ENCODE results near the gene TMEM163. TPM values are rescaled to one million over a fixed set of nuclear protein-coding genes. Genes with fewer than 3 reads are reported as not detected.

TMEM163 gene
- total and polyA plus RNA-seq, 4 donors, result 5.8 to 46.9 (median 29.8) TPM

GRCh38 chr2:134583462-134583861 lies 135.3 kb downstream of the TMEM163 start:
- H3K27ac ChIP-seq (ENCODE audit: low read depth in 1 of 2, low read length in 1 of 2), result no peak overlapping the region
- no peak overlapping the region for H3K9ac ChIP-seq (ENCODE audit: insufficient read depth in 1 of 2, low read length in 2 of 2)
- DNase-seq (no peak), ATAC-seq (ENCODE audit: insufficient read depth, low FRiP score) (no peak)
- H3K4me3 ChIP-seq, result no peak overlapping the region
- TF ChIP-seq, protein P1, sequence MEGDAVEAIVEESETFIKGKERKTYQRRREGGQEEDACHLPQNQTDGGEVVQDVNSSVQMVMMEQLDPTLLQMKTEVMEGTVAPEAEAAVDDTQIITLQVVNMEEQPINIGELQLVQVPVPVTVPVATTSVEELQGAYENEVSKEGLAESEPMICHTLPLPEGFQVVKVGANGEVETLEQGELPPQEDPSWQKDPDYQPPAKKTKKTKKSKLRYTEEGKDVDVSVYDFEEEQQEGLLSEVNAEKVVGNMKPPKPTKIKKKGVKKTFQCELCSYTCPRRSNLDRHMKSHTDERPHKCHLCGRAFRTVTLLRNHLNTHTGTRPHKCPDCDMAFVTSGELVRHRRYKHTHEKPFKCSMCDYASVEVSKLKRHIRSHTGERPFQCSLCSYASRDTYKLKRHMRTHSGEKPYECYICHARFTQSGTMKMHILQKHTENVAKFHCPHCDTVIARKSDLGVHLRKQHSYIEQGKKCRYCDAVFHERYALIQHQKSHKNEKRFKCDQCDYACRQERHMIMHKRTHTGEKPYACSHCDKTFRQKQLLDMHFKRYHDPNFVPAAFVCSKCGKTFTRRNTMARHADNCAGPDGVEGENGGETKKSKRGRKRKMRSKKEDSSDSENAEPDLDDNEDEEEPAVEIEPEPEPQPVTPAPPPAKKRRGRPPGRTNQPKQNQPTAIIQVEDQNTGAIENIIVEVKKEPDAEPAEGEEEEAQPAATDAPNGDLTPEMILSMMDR (IDR thresholded peaks at IDR 0.05; ENCODE audit: control extremely low read depth, extremely low read depth), result no peak
- peaks cover 0 to 2% (median 0%) of the 10 kb centered on the region in 5 donors for H3K4me1 ChIP-seq (ENCODE audit: control insufficient read depth in 5 of 5, insufficient read depth in 5 of 5, low read length in 5 of 5)
- 75 to 97% methylated on average over 6 of the region's 6 CpGs for WGBS, 2 donors
- H3K36me3 ChIP-seq (ENCODE audit: control insufficient read depth in 4 of 4, insufficient read depth in 4 of 4, low read length in 4 of 4), result no peaks in the 10 kb centered on the region
- no peaks in the 10 kb centered on the region for H3K27me3 ChIP-seq (ENCODE audit: control insufficient read depth in 3 of 3, insufficient read depth in 3 of 3, low read length in 2 of 3)
- H3K9me3 ChIP-seq (ENCODE audit: control insufficient read depth in 4 of 4, insufficient read depth in 3 of 4, low read length in 3 of 4), result peaks cover 0 to 2% (median 0%) of the 10 kb centered on the region in 4 donors

DNA sequence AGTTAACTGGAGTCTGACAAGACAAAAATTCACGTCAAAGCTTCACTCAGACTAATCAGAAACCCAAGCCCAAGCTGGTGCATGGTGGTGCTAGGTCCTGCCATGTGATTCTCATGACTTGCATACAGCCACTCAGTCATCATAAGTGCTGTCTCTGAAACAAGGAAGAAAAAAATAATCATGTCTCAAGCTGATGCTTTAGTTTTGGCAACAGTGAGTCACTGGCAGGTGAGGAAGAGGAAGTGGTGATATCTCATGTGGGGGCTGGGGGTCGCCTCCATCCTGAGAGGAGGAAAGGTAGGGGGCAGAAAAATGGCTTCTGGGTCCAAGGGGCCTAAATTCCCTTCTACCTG lies 136.3 kb downstream of the TMEM163 start:
- no peak overlapping the region for H3K27ac ChIP-seq (ENCODE audit: low read depth in 1 of 2, low read length in 1 of 2)
- H3K9ac ChIP-seq (ENCODE audit: insufficient read depth in 1 of 2, low read length in 2 of 2), result no peak overlapping the region
- TF ChIP-seq, protein P1 (IDR thresholded peaks at IDR 0.05; ENCODE audit: control extremely low read depth, extremely low read depth), result no peak
- H3K27me3 ChIP-seq (ENCODE audit: control insufficient read depth in 3 of 3, insufficient read depth in 3 of 3, low read length in 2 of 3), result no peaks in the 10 kb centered on the region
- no peaks in the 10 kb centered on the region for H3K36me3 ChIP-seq (ENCODE audit: control insufficient read depth in 4 of 4, insufficient read depth in 4 of 4, low read length in 4 of 4)
- ATAC-seq (ENCODE audit: insufficient read depth, low FRiP score) (no peak), DNase-seq (no peak)
- H3K4me1 ChIP-seq (ENCODE audit: control insufficient read depth in 5 of 5, insufficient read depth in 5 of 5, low read length in 5 of 5), result peaks cover 0 to 2% (median 0%) of the 10 kb centered on the region in 5 donors
- WGBS, 2 donors, result 61 to 73% methylated on average over 2 of the region's 2 CpGs
- H3K4me3 ChIP-seq, result no peak overlapping the region
- no peaks in the 10 kb centered on the region for H3K9me3 ChIP-seq (ENCODE audit: control insufficient read depth in 4 of 4, insufficient read depth in 3 of 4, low read length in 3 of 4)

DNA sequence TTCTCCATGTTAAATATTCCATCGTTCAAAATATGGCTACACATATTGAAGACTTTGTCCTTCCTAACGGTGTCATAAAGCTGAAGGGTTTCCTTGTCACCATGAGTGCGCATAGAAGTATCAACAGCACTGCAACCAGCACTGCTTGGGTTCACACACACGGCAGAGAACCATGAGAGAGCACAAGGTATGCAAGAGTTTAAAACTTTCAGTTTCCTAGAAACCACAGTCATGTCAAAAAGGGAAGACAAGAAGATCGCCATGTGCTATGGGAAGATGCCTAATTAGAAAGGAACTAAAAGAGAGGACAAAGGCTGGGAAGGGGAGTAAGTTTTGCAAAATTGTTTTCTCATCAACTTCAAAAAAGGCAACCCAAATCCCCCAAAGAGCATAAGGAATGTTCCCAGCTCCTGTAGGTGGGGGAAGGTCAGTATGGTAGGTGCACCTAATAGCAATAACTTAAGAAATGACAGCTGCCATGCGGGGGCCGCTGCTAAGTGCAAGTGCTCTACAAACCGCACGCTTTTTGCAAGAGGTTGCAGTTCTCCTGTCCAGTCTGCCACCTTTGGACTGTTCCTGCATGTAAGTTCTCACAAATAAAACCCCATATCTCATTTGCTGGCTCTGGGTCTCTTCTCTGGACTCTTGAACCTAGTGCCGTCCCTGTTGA lies 136.8 kb downstream of the TMEM163 start:
- Histone ChIP-seq H3K27ac (ENCODE audit: low read depth in 1 of 2, low read length in 1 of 2) (no peak overlapping the region), H3K36me3 (ENCODE audit: control insufficient read depth in 4 of 4, insufficient read depth in 4 of 4, low read length in 4 of 4) (no peaks in the 10 kb centered on the region), H3K9me3 (ENCODE audit: control insufficient read depth in 4 of 4, insufficient read depth in 3 of 4, low read length in 3 of 4) (no peaks in the 10 kb centered on the region), H3K4me1 (ENCODE audit: control insufficient read depth in 5 of 5, insufficient read depth in 5 of 5, low read length in 5 of 5) (peaks cover 0 to 2% (median 0%) of the 10 kb centered on the region in 5 donors), H3K27me3 (ENCODE audit: control insufficient read depth in 3 of 3, insufficient read depth in 3 of 3, low read length in 2 of 3) (no peaks in the 10 kb centered on the region), H3K9ac (ENCODE audit: insufficient read depth in 1 of 2, low read length in 2 of 2) (no peak overlapping the region), H3K4me3 (no peak overlapping the region)
- TF ChIP-seq, protein P1 (IDR thresholded peaks at IDR 0.05; ENCODE audit: control extremely low read depth, extremely low read depth), result no peak
- ATAC-seq (ENCODE audit: insufficient read depth, low FRiP score) (no peak), DNase-seq (no peak)
- 87 to 88% methylated on average over 10 of the region's 10 CpGs for WGBS, 2 donors

DNA sequence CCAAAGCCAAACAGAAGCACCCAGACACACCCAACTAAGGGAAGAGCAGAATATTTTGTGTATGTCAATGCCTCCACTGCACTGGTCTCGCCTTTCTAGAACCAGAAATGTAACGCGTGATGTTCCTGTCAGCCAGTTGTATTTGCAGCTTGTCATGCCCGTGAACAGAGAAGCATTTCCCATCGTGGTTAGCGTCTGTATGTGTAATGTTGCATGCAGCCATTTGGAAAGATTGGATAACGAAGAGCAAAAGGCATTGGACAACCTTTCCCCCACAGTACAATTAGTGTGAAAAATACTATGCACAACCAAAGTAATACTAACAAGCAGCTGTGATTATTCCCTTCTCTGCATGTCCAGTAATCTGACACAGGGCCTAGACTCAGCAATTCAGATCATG lies 140.5 kb downstream of the TMEM163 start:
- ATAC-seq (ENCODE audit: insufficient read depth, low FRiP score) (no peak), DNase-seq (no peak)
- Histone ChIP-seq H3K9ac (ENCODE audit: insufficient read depth in 1 of 2, low read length in 2 of 2) (no peak overlapping the region), H3K4me3 (no peak overlapping the region), H3K36me3 (ENCODE audit: control insufficient read depth in 4 of 4, insufficient read depth in 4 of 4, low read length in 4 of 4) (no peaks in the 10 kb centered on the region), H3K4me1 (ENCODE audit: control insufficient read depth in 5 of 5, insufficient read depth in 5 of 5, low read length in 5 of 5) (peaks cover 0 to 2% (median 0%) of the 10 kb centered on the region in 5 donors), H3K9me3 (ENCODE audit: control insufficient read depth in 4 of 4, insufficient read depth in 3 of 4, low read length in 3 of 4) (no peaks in the 10 kb centered on the region), H3K27me3 (ENCODE audit: control insufficient read depth in 3 of 3, insufficient read depth in 3 of 3, low read length in 2 of 3) (no peaks in the 10 kb centered on the region), H3K27ac (ENCODE audit: low read depth in 1 of 2, low read length in 1 of 2) (no peak overlapping the region)
- TF ChIP-seq, protein P1 (IDR thresholded peaks at IDR 0.05; ENCODE audit: control extremely low read depth, extremely low read depth), result no peak
- whole genome bisulfite sequencing, 2 donors, result 78% methylated on average over 7 of the region's 7 CpGs
